ENCODE results near the gene SPTLC2. TPM values are rescaled to one million over a fixed set of nuclear protein-coding genes. Genes with fewer than 3 reads are reported as not detected.

The SPTLC2 gene
- total RNA-seq, 1 experiment from 2014 or later, result 44.7 TPM

- no peak for TF ChIP-seq MAX (IDR thresholded peaks at IDR 0.05)
- no peak for TF ChIP-seq TCF7L2 (IDR thresholded peaks at IDR 0.05; ENCODE audit: borderline replicate concordance, extremely low read depth, insufficient read depth, insufficient read length)
- TF ChIP-seq ZFX (IDR thresholded peaks at IDR 0.05), result no peak
- no peak for TF ChIP-seq CEBPB (IDR thresholded peaks at IDR 0.05; ENCODE audit: low read depth)
- no peak for TF ChIP-seq YY1 (IDR thresholded peaks at IDR 0.05; ENCODE audit: extremely low read depth, insufficient replicate concordance, low read depth, low read length)
- TF ChIP-seq ZNF274 (IDR thresholded peaks at IDR 0.05; ENCODE audit: low read depth, low read length), result no peak
- TF ChIP-seq ZBTB33 (IDR thresholded peaks at IDR 0.05; ENCODE audit: extremely low read depth, insufficient replicate concordance, low read length), result no peak
- no peak for TF ChIP-seq CTCF (IDR thresholded peaks at IDR 0.05 in 2 of 3, conservative IDR thresholded peaks at IDR 0.05 in 1 of 3; ENCODE audit: borderline replicate concordance in 1 of 3, insufficient read depth in 1 of 3, low read depth in 2 of 3, low read length in 2 of 3)
- no peak for TF ChIP-seq RAD21 (IDR thresholded peaks at IDR 0.05; ENCODE audit: low read depth)
- TF ChIP-seq SIN3A (IDR thresholded peaks at IDR 0.05; ENCODE audit: low read depth), result no peak
- no peak for TF ChIP-seq CBX3 (IDR thresholded peaks at IDR 0.05; ENCODE audit: low read depth)
- TF ChIP-seq REST (IDR thresholded peaks at IDR 0.05; ENCODE audit: low read depth), result no peak
- TF ChIP-seq POLR2AphosphoS5 (IDR thresholded peaks at IDR 0.05; ENCODE audit: low read depth, low read length), result no peak
- TF ChIP-seq ATF3 (IDR thresholded peaks at IDR 0.05), result no peak
- TF ChIP-seq FOSL1 (IDR thresholded peaks at IDR 0.05; ENCODE audit: low read depth), result no peak
- H3K36me3 ChIP-seq (ENCODE audit: control insufficient read depth in 1 of 2, insufficient read depth in 2 of 2, low read length in 2 of 2), result peaks cover 5 to 7% of the 10 kb centered on the region in 2 experiments; a peak in 3 of 4 replicates
- no peak for ATAC-seq
- H3K27ac ChIP-seq (ENCODE audit: low read depth, low read length), result no peak overlapping the region
- BruUV-seq (replicated peaks), result no TSS peak
- DNase-seq (ENCODE audit: low read depth, low spot score), result no peak
- ChIA-PET RAD21 (ENCODE audit: low non-redundant PET in 1 of 2, low total read pairs in 2 of 2, uncharacterized antibody in 2 of 2, unreplicated experiment in 2 of 2) (no interaction called here), CTCF (no interaction called here), POLR2A (no interaction called here)
- no peak overlapping the region for H3K9ac ChIP-seq (ENCODE audit: low read length)
- peaks cover 76% of the 10 kb centered on the region for H3K79me2 ChIP-seq (ENCODE audit: insufficient read depth, low read length)
- intact Hi-C loops (cut with micrococcal nuclease), result no loop called here
- H3K9me3 ChIP-seq (ENCODE audit: control insufficient read depth in 1 of 2, insufficient read depth in 1 of 2, low read depth in 1 of 2, low read length in 2 of 2), result no peaks in the 10 kb centered on the region
- 0 out of 2 replicates have a peak overlapping the region, but pooled peaks have one; percentile 0 for H3K4me2 ChIP-seq (ENCODE audit: low read length)
- H3K9me2 ChIP-seq (ENCODE audit: insufficient read depth), result no peaks in the 10 kb centered on the region
- no peaks in the 10 kb centered on the region for H3K27me3 ChIP-seq (ENCODE audit: insufficient read depth, low read length)
- H3K4me1 ChIP-seq (ENCODE audit: control insufficient read depth in 1 of 2, insufficient read depth in 2 of 2, low read length in 2 of 2), result peaks cover 36 to 60% of the 10 kb centered on the region in 2 experiments
- H2AFZ ChIP-seq (ENCODE audit: low read depth, low read length, poor library complexity, severe bottlenecking), result no peak overlapping the region
- H3K4me3 ChIP-seq (replicated peaks in 1 of 2; ENCODE audit: low read depth in 1 of 2, low read length in 2 of 2), result no peak overlapping the region
- no peaks in the 10 kb centered on the region for H4K20me1 ChIP-seq (ENCODE audit: insufficient read depth)
Measured at GRCh38 chr14:77598366-77599070, 17.9 kb downstream of the SPTLC2 start.
